Ishikawa (cell line): Measurements from ENCODE around the gene TBX15.

Source experiments
- CEBPB ChIP-seq: IDR thresholded peaks from 2 replicates; pipeline ENCODE4 v1.6.1; 2012
- EGR1 ChIP-seq: IDR thresholded peaks from 2 replicates; pipeline ENCODE4 v1.6.1; 2012
- RAD21 ChIP-seq: IDR thresholded peaks from 2 replicates; pipeline ENCODE4 v1.6.1; 2012; ENCODE audit warnings: low read depth
- TAF1 ChIP-seq: IDR thresholded peaks from 2 replicates; pipeline ENCODE4 v1.6.1; 2012; ENCODE audit warnings: low read depth, mild to moderate bottlenecking
- USF1 ChIP-seq: IDR thresholded peaks from 2 replicates; pipeline ENCODE4 v1.6.1; 2012
- YY1 ChIP-seq: IDR thresholded peaks from 2 replicates; pipeline ENCODE4 v1.6.1; 2012; ENCODE audit warnings: low read depth

GRCh38 chr1:118877668-118878396, 110.3 kb downstream of the TBX15 start:
- TF ChIP-seq CEBPB (no peak), TAF1 (no peak), YY1 (no peak), USF1 (no peak), EGR1 (no peak), RAD21 (no peak)
